ENCODE data around the gene HIPK1.
A peak's percentile ranks its signal among the peaks of the same experiment; 100 is the strongest.

HIPK1 gene

GRCh38 chr1:114021665-114022099 is 92.6 kb downstream of the HIPK1 start:
- DNase-seq, result peak; percentile 60

- no peak for DNase-seq
Measured at GRCh38 chr1:114022877-114023276, 93.8 kb downstream of the HIPK1 start.

- DNase-seq, result no peak
Measured at GRCh38 chr1:114023377-114023776, 94.3 kb downstream of the HIPK1 start.

GRCh38 chr1:114024049-114024448 is 94.9 kb downstream of the HIPK1 start:
- peak; percentile 34 for DNase-seq

- DNase-seq, result peak; percentile 46
Measured at GRCh38 chr1:114025609-114026401, 96.7 kb downstream of the HIPK1 start.

GRCh38 chr1:114026797-114027196 is 97.7 kb downstream of the HIPK1 start:
- DNase-seq, result no peak

Data from fibroblast of skin of abdomen (primary cell).